Astrocyte (in vitro differentiated cells and primary cell): Measurements from ENCODE around the gene GPATCH11.

ENCODE experiments used
- CTCF ChIP-seq: IDR thresholded peaks from 2 replicates; pipeline ENCODE4 v1.5.1; 2011; ENCODE audit warnings: low read depth, mild to moderate bottlenecking, inconsistent platforms, low read length, moderate library complexity; ENCODE audit not compliant: insufficient read depth
- EZH2 ChIP-seq: IDR thresholded peaks from 2 replicates; pipeline ENCODE4 v1.6.1; 2012; ENCODE audit warnings: mild to moderate bottlenecking, low read length, inconsistent platforms; ENCODE audit not compliant: insufficient read depth

GRCh38 chr2:37091873-37092272 lies 7.6 kb downstream of the GPATCH11 start:
- TF ChIP-seq CTCF (no peak), EZH2 (no peak)
